Heart left ventricle (tissue), 16 donors: ENCODE data around the gene CBX1. TPM values are rescaled to one million over a fixed set of nuclear protein-coding genes. Genes with fewer than 3 reads are reported as not detected.
A peak's percentile ranks its signal among the peaks of the same experiment; 100 is the strongest.

Experiments
- ATAC-seq, 4 donors: fragments of 200-7000 bp; cut with Tn5 transposase; one replicate each; pipeline ENCODE4 v1.9.1; 2020 to 2022; ENCODE audit warnings: moderate library complexity in 4 of 4, mild to moderate bottlenecking in 3 of 4, moderate number of reproducible peaks in 1 of 4
- DNase-seq, 5 donors: peaks; one replicate each; pipeline ENCODE4 v3.0.0-alpha.2; 2020
- H3K27ac ChIP-seq, 12 donors: fragments of 200-600 bp; sonication (generic) in 4 of 12; one replicate each; pipeline versions ENCODE4 v1.5.0 to v1.8.0; 2016 to 2022; ENCODE audit warnings: mild to moderate bottlenecking in 2 of 12
- H3K27me3 ChIP-seq, 9 donors: fragments of 200-600 bp; sonication (generic) in 2 of 9; one replicate each; pipeline versions ENCODE4 v1.5.1 to v1.8.0; 2016 to 2022; ENCODE audit warnings: mild to moderate bottlenecking in 3 of 9
- H3K36me3 ChIP-seq, 9 donors: fragments of 200-600 bp; sonication (generic) in 2 of 9; one replicate each; pipeline versions ENCODE4 v1.5.0 to v1.8.0; 2018 to 2022; ENCODE audit warnings: mild to moderate bottlenecking in 2 of 9
- H3K4me1 ChIP-seq, 12 donors: fragments of 200-600 bp; sonication (generic) in 4 of 12; one replicate each; pipeline versions ENCODE4 v1.5.0 to v1.8.0; 2016 to 2022; ENCODE audit warnings: mild to moderate bottlenecking in 3 of 12
- H3K4me3 ChIP-seq, 12 donors: fragments of 200-600 bp; sonication (generic) in 4 of 12; one replicate each; pipeline versions ENCODE4 v1.5.0 to v1.8.0; 2017 to 2022; ENCODE audit warnings: mild to moderate bottlenecking in 9 of 12, moderate library complexity in 4 of 12
- H3K9me3 ChIP-seq, 12 donors: fragments of 200-600 bp; sonication (generic) in 4 of 12; one replicate each; pipeline versions ENCODE4 v1.5.0 to v1.8.0; 2016 to 2022; ENCODE audit warnings: mild to moderate bottlenecking in 1 of 12
- CTCF ChIP-seq, 12 donors: fragments of 200-600 bp; sonication (generic) in 4 of 12; IDR thresholded peaks; one replicate each; pipeline versions ENCODE4 v1.5.0 to v1.8.0; 2018 to 2022; ENCODE audit warnings: antibody characterized with exemption in 12 of 12, mild to moderate bottlenecking in 5 of 12
- POLR2A ChIP-seq, 2 donors: fragments of 450-650 bp; IDR thresholded peaks; one replicate each; pipeline ENCODE4 v1.6.1; 2017; ENCODE audit warnings: antibody characterized with exemption in 2 of 2, mild to moderate bottlenecking in 2 of 2, moderate library complexity in 2 of 2
- WGBS, 4 donors: extraction: QIAGEN DNeasy Blood & Tissue Kit in 2 of 4; methylation state at CpG; one replicate each; pipeline versions ENCODE4 v1.1.5 to v1.1.7; 2013 to 2018; 5-methylcytosine and 5-hydroxymethylcytosine counted together
- intact Hi-C, 10 donors: fragments of 100-400 bp; cut with DNase I; formaldehyde crosslinking; loops; one replicate each; pipeline versions ENCODE4 v1.11.1 to v1.14.2; 2022
- polyA plus RNA-seq, 2 donors: library from polyadenylated mRNA; stranded (reverse); fragments of 200-250 nt; gene quantifications; one replicate each; pipeline ENCODE4 v1.2.3, GENCODE V29; 2013
- total RNA-seq, 9 donors: library from RNA; depleted of rRNA in 2 of 9; stranded (reverse); fragments of >200 nt in 2 of 9; fragmentation: NEBNext Ultra II Directional in 3 of 9; extraction: Animal tissue kit (Norgen Biotek cat#: 25700) in 3 of 9; gene quantifications; one replicate each; pipeline versions ENCODE4 v1.1.0 to v1.2.4, GENCODE V29; 2016 to 2023
- donor health status: ischemic (EF 13 %, LVEDD 7.1; RV severe dilation, severe dysfunction).
- donor health status: healthy with polysubstance abuse.
- donor health status: DM: no; HTN: yes; CAD: no.
- donor health status: DM: no; HTN: no; CAD: no.
- donor health status: ischemic (EF 25% LVEDD 6.9; RV normal size, moderate dysfunction).
- donor health status: ischemic (EF 25% LVEDD 5.7; RV mildly dilated, moderate dysfunction).
- donor health status: healthy.
- donor health status: DM: yes; HTN: yes; CAD: no.
- donor health status: ischemic (EF 35%, LVEDD 5.7; RV mildly dilated, moderate dysfunction).
- donor health status: nonischemic (EF 11% LVEDD 7.7; RV severe dilation, severe dysfunction).
- donor health status: DM: yes; HTN: yes; CAD: no.
- donor health status: PGD.
- donor health status: ischemic (EF 29% LVEDD 5.4; RV normal size, mild dysfunction).
- donor health status: nonischemic (EF 23%, LVEDD 6.1; RV moderate dilation, normal function).

CBX1 gene
- total and polyA plus RNA-seq, 11 donors: 24.6 to 51.7 (median 37.9) TPM

- WGBS, 4 donors: 1 to 3% (median 1%) methylated on average over 27 to 54 of the region's 54 CpGs
- ATAC-seq: peak in 2 of 4 donors; percentile 0 to 6
These were observed 76.9 kb downstream of the CBX1 start for GRCh38 chr17:48024149-48025039.

GRCh38 chr17:48023400-48024148 is 77.7 kb downstream of the CBX1 start:
- no peaks in the 10 kb centered on the region for H3K9me3 ChIP-seq
- H3K27me3 ChIP-seq: peaks cover 0 to 27% (median 0%) of the 10 kb centered on the region in 9 donors
- WGBS, 4 donors: 1 to 7% (median 3%) methylated on average over 26 to 54 of the region's 54 CpGs
- H3K4me3 ChIP-seq: peak overlapping the region; percentile 11 to 69 (median 53)
- H3K27ac ChIP-seq: peak overlapping the region; percentile 5 to 90 (median 82)
- intact Hi-C loops: loop anchor here in 6 of 10 donors (2.0 to 10.0 kb wide), 4 partner anchors 77 to 591 kb away; partner anchors contain the start of genes HOXB7 (in 3 of the 6), HOXB8 (in 3 of the 6), CBX1 (in 1 of the 6) and SCRN2 (in 1 of the 6)
- H3K36me3 ChIP-seq: no peaks in the 10 kb centered on the region
- DNase-seq (peak; percentile 82 to 92 (median 88)), ATAC-seq (peak; percentile 19 to 65 (median 58))
- TF ChIP-seq CTCF (IDR thresholded peaks at IDR 0.05): peak in 9 of 12 donors; percentile 9 to 37 (median 26)
- TF ChIP-seq POLR2A (IDR thresholded peaks at IDR 0.05): no peak
- peaks cover 6 to 42% (median 38%) of the 10 kb centered on the region in 12 donors for H3K4me1 ChIP-seq

More at GRCh38 chr17:48024149-48025039, 76.9 kb downstream of the CBX1 start:
- Histone ChIP-seq H3K27me3 (peaks cover 0 to 27% (median 0%) of the 10 kb centered on the region in 9 donors), H3K4me3 (peak overlapping the region; percentile 11 to 69 (median 53)), H3K4me1 (peaks cover 6 to 42% (median 38%) of the 10 kb centered on the region in 12 donors), H3K27ac (peak overlapping the region; percentile 5 to 90 (median 82)), H3K36me3 (no peaks in the 10 kb centered on the region), H3K9me3 (no peaks in the 10 kb centered on the region)
- intact Hi-C loops: loop anchor here in 9 of 10 donors (1.0 to 10.0 kb wide), 7 partner anchors 24 to 593 kb away; partner anchors contain the start of genes HOXB8 (in 5 of the 9), HOXB7 (in 3 of the 9), CBX1 (in 1 of the 9) and NFE2L1 (in 1 of the 9)
- no peak for TF ChIP-seq CTCF (IDR thresholded peaks at IDR 0.05)
- TF ChIP-seq POLR2A (IDR thresholded peaks at IDR 0.05): no peak
- DNase-seq: peak; percentile 40 to 71 (median 59)

- no peaks in the 10 kb centered on the region for H3K36me3 ChIP-seq
- peaks cover 0 to 27% (median 0%) of the 10 kb centered on the region in 9 donors for H3K27me3 ChIP-seq
- peaks cover 6 to 44% (median 38%) of the 10 kb centered on the region in 12 donors for H3K4me1 ChIP-seq
- H3K4me3 ChIP-seq: peak overlapping the region in 3 of 12 donors; percentile 55 to 64 (median 61)
- DNase-seq (no peak), ATAC-seq (no peak)
- H3K27ac ChIP-seq: peak overlapping the region in 3 of 12 donors; percentile 81 to 87 (median 82)
- WGBS, 4 donors: 59 to 66% (median 62%) methylated on average over 6 of the region's 6 CpGs
- intact Hi-C loops: loop anchor here in 4 of 10 donors (5.0 to 10.0 kb wide), 2 partner anchors 181 to 592 kb away; partner anchors contain the start of genes HOXB7 (in 3 of the 4), HOXB8 (in 3 of the 4) and SCRN2 (in 1 of the 4)
- no peaks in the 10 kb centered on the region for H3K9me3 ChIP-seq
- no peak for TF ChIP-seq POLR2A (IDR thresholded peaks at IDR 0.05)
- no peak for TF ChIP-seq CTCF (IDR thresholded peaks at IDR 0.05)
These were observed 78.4 kb downstream of the CBX1 start for GRCh38 chr17:48022901-48023300.
